Measurements from ENCODE around the gene SPDYC.

- TF ChIP-seq, protein P1, sequence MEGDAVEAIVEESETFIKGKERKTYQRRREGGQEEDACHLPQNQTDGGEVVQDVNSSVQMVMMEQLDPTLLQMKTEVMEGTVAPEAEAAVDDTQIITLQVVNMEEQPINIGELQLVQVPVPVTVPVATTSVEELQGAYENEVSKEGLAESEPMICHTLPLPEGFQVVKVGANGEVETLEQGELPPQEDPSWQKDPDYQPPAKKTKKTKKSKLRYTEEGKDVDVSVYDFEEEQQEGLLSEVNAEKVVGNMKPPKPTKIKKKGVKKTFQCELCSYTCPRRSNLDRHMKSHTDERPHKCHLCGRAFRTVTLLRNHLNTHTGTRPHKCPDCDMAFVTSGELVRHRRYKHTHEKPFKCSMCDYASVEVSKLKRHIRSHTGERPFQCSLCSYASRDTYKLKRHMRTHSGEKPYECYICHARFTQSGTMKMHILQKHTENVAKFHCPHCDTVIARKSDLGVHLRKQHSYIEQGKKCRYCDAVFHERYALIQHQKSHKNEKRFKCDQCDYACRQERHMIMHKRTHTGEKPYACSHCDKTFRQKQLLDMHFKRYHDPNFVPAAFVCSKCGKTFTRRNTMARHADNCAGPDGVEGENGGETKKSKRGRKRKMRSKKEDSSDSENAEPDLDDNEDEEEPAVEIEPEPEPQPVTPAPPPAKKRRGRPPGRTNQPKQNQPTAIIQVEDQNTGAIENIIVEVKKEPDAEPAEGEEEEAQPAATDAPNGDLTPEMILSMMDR (IDR thresholded peaks at IDR 0.05), result no peak
- TF ChIP-seq POLR2A (IDR thresholded peaks at IDR 0.05), result no peak
These were observed 43.5 kb downstream of the SPDYC start for GRCh38 chr11:65213322-65214211.

Measured in testis (tissue), 2 donors.